ENCODE data around the gene ERC1.

DNA sequence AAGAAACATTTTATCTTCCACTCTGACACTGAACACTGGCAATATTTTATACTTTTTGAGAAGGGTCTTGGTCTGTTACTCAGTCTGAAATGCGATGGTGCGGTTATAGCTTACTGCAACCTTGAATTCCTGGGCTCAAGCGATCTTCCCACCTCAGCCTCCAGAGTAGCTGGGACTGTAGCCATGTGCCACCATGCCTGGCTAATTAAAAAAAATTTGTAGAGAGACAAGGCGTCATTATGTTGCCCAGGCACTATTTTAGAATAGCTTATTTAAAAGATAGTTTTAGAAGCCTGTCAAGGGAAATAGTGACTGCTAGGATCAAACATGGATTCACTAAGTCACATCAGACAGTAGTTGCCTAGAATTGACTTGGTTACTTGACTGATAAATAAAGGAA lies 5.9 kb downstream of the ERC1 start:
- TF ChIP-seq CTCF (conservative IDR thresholded peaks at IDR 0.05 in 1 of 2, IDR thresholded peaks at IDR 0.05 in 1 of 2; ENCODE audit: low read depth in 1 of 2, low read length in 2 of 2) (no peak), EZH2 (IDR thresholded peaks at IDR 0.05; ENCODE audit: low read length, missing control alignments) (no peak)
